H1 (cell line): ENCODE results near the gene GNAI2. TPM values are rescaled to one million over a fixed set of nuclear protein-coding genes. Genes with fewer than 3 reads are reported as not detected.

ENCODE experiments used
- CTCF ChIA-PET: fragments of 300-600 bp; sonication (Branson Sonifier 250); formaldehyde crosslinking; loops from one replicate; lab custom pipeline; 2021; ENCODE audit not compliant: partially characterized antibody; lab: Charles Lee
- POLR2A ChIA-PET: fragments of 300-600 bp; sonication (Branson Sonifier 250); formaldehyde crosslinking; loops from one replicate; lab custom pipeline; 2021; ENCODE audit warnings: inconsistent platforms; ENCODE audit not compliant: partially characterized antibody; lab: Charles Lee
- DNase-seq, 2 experiments: peaks; one replicate each; pipeline versions ENCODE4 v3.0.0 to v3.0.0-alpha.2; 2010 to 2022; ENCODE audit warnings: low spot score in 2 of 2, low read depth in 1 of 2, mixed read lengths in 1 of 2
- FAIRE-seq: peaks from 2 replicates; lab custom pipeline; 2011; peaks lifted over from hg19 to GRCh38; lab: Jason Lieb, UNC
- H2AFZ ChIP-seq: 2 replicates; pipeline ENCODE4 v1.8.1; 2012; ENCODE audit warnings: low read length, inconsistent platforms
- H2AK5ac ChIP-seq: 2 replicates; pipeline ENCODE4 v1.6.1; 2013; ENCODE audit warnings: low read depth, low read length
- H2BK120ac ChIP-seq: replicated peaks from 2 replicates; pipeline ENCODE3; 2013; ENCODE audit warnings: low read depth, low read length, inconsistent platforms
- H2BK12ac ChIP-seq: 2 replicates; pipeline ENCODE4 v1.6.1; 2013; ENCODE audit warnings: low read depth, low read length
- H2BK15ac ChIP-seq: 2 replicates; pipeline ENCODE4 v1.6.1; 2013; ENCODE audit warnings: low read length
- H2BK20ac ChIP-seq: 2 replicates; pipeline ENCODE4 v1.6.1; 2013; ENCODE audit warnings: low read length
- H2BK5ac ChIP-seq: 2 replicates; pipeline ENCODE4 v1.6.1; 2013; ENCODE audit warnings: low read depth, low read length
- H3K14ac ChIP-seq: 2 replicates; pipeline ENCODE4 v1.6.1; 2013; ENCODE audit warnings: inconsistent platforms; ENCODE audit not compliant: insufficient read length
- H3K18ac ChIP-seq: 2 replicates; pipeline ENCODE4 v1.6.1; 2013; ENCODE audit warnings: low read length; ENCODE audit errors: extremely low read depth
- H3K23ac ChIP-seq: 2 replicates; pipeline ENCODE4 v1.6.1; 2013; ENCODE audit warnings: inconsistent platforms; ENCODE audit not compliant: insufficient read length
- H3K23me2 ChIP-seq: 2 replicates; pipeline ENCODE4 v1.6.1; 2013; ENCODE audit warnings: low read depth, low read length
- H3K27ac ChIP-seq: 2 replicates; pipeline ENCODE4 v1.6.1; 2011; ENCODE audit warnings: low read depth, low read length, inconsistent platforms
- H3K27me3 ChIP-seq, 4 experiments: replicated peaks in 1 of 4; 1 replicate in 1 of 4; 2 replicates in 3 of 4; pipeline versions ENCODE4 v1.6.1 to v1.8.1; 2011 to 2013; ENCODE audit warnings: low read length in 3 of 4, mild to moderate bottlenecking in 3 of 4, inconsistent platforms in 2 of 4, mixed read lengths in 2 of 4, moderate library complexity in 1 of 4; ENCODE audit not compliant: control insufficient read depth in 3 of 4, insufficient read depth in 3 of 4; ENCODE audit errors: extremely low read depth in 1 of 4
- H3K36me3 ChIP-seq, 4 experiments: 2 replicates each; pipeline versions ENCODE4 v1.6.1 to v1.8.1; 2011 to 2013; ENCODE audit warnings: mild to moderate bottlenecking in 4 of 4, low read length in 3 of 4, moderate library complexity in 2 of 4, control low read depth in 1 of 4, inconsistent platforms in 1 of 4; ENCODE audit not compliant: insufficient read depth in 4 of 4, control insufficient read depth in 2 of 4
- H3K4ac ChIP-seq: replicated peaks from 2 replicates; pipeline ENCODE3; 2013; ENCODE audit warnings: low read length, low read depth, mixed read lengths, inconsistent platforms; ENCODE audit not compliant: insufficient read length
- H3K4me1 ChIP-seq, 4 experiments: replicated peaks in 1 of 4; 1 replicate in 1 of 4; 2 replicates in 3 of 4; pipeline versions ENCODE4 v1.6.1 to v1.8.1; 2011 to 2013; ENCODE audit warnings: low read length in 3 of 4, inconsistent platforms in 2 of 4, mixed read lengths in 1 of 4; ENCODE audit not compliant: insufficient read depth in 4 of 4, control insufficient read depth in 3 of 4
- H3K4me2 ChIP-seq, 2 experiments: 2 replicates each; pipeline versions ENCODE4 v1.6.1 to v1.8.1; 2011 to 2013; ENCODE audit warnings: low read depth in 2 of 2, low read length in 2 of 2, control low read depth in 1 of 2, inconsistent platforms in 1 of 2, mild to moderate bottlenecking in 1 of 2; ENCODE audit not compliant: insufficient read depth in 1 of 2
- H3K4me3 ChIP-seq, 4 experiments: fragments of 200-600, 300-600 bp in 1 of 4; sonication (generic), shearing (Covaris generic), sonication (Bioruptor Twin) in 1 of 4; 2 replicates each; pipeline versions ENCODE4 v1.5.1 to v1.8.1; 2011 to 2016; ENCODE audit warnings: low read length in 4 of 4, low read depth in 3 of 4, control low read depth in 2 of 4, inconsistent platforms in 2 of 4, mild to moderate bottlenecking in 2 of 4, mixed read lengths in 1 of 4, moderate library complexity in 1 of 4; ENCODE audit not compliant: insufficient read depth in 2 of 4; ENCODE audit errors: extremely low read depth in 1 of 4
- H3K56ac ChIP-seq: replicated peaks from 2 replicates; pipeline ENCODE3; 2013; ENCODE audit warnings: low read depth, mild to moderate bottlenecking, mixed read lengths, low read length, inconsistent platforms; ENCODE audit not compliant: insufficient read length
- H3K79me1 ChIP-seq: 2 replicates; pipeline ENCODE4 v1.6.1; 2013; ENCODE audit warnings: low read depth, low read length, control low read depth
- H3K79me2 ChIP-seq, 2 experiments: 2 replicates each; pipeline versions ENCODE4 v1.6.1 to v1.8.1; 2012 to 2013; ENCODE audit warnings: low read length in 2 of 2, mild to moderate bottlenecking in 2 of 2, inconsistent platforms in 1 of 2; ENCODE audit not compliant: insufficient read depth in 2 of 2, control insufficient read depth in 1 of 2
- H3K9ac ChIP-seq, 4 experiments: replicated peaks in 1 of 4; 1 replicate in 1 of 4; 2 replicates in 3 of 4; pipeline versions ENCODE4 v1.6.1 to v1.8.1; 2011 to 2013; ENCODE audit warnings: low read depth in 3 of 4, low read length in 3 of 4, control low read depth in 2 of 4, mild to moderate bottlenecking in 2 of 4, moderate library complexity in 2 of 4, inconsistent platforms in 1 of 4; ENCODE audit errors: extremely low read depth in 1 of 4
- H3K9me3 ChIP-seq, 2 experiments: 2 replicates each; pipeline versions ENCODE4 v1.6.1 to v1.8.1; 2012 to 2013; ENCODE audit warnings: mild to moderate bottlenecking in 2 of 2, moderate library complexity in 2 of 2, control low read depth in 1 of 2, inconsistent platforms in 1 of 2, low read depth in 1 of 2, low read length in 1 of 2, mixed read lengths in 1 of 2; ENCODE audit not compliant: insufficient read depth in 2 of 2
- H4K20me1 ChIP-seq, 2 experiments: replicated peaks in 1 of 2; 2 replicates each; pipeline versions ENCODE3 to v1.8.1; 2011 to 2013; ENCODE audit warnings: inconsistent platforms in 2 of 2, low read length in 2 of 2, mild to moderate bottlenecking in 1 of 2; ENCODE audit not compliant: insufficient read depth in 2 of 2, control insufficient read depth in 1 of 2
- H4K5ac ChIP-seq: 2 replicates; pipeline ENCODE4 v1.6.1; 2013; ENCODE audit warnings: low read length, low read depth, mixed read lengths, inconsistent platforms; ENCODE audit not compliant: insufficient read length
- H4K8ac ChIP-seq: 2 replicates; pipeline ENCODE4 v1.8.0; 2013; ENCODE audit warnings: mild to moderate bottlenecking, moderate library complexity, low read length, inconsistent platforms; ENCODE audit not compliant: insufficient read depth; ENCODE audit errors: extremely low read depth
- H4K91ac ChIP-seq: replicated peaks from 2 replicates; pipeline ENCODE3; 2013; ENCODE audit warnings: low read length, mixed read lengths, inconsistent platforms; ENCODE audit not compliant: insufficient read length
- BRCA1 ChIP-seq: IDR thresholded peaks from 2 replicates; pipeline ENCODE4 v1.6.1; 2012; ENCODE audit warnings: low read depth, low read length, improper control_type of control experiment
- HDAC6 ChIP-seq: IDR thresholded peaks from one replicate; pipeline ENCODE4 v1.7.1; 2012; ENCODE audit warnings: low read depth, mild to moderate bottlenecking, inconsistent platforms, low read length, moderate library complexity
- JUN ChIP-seq: IDR thresholded peaks from 2 replicates; pipeline ENCODE4 v1.6.1; 2011; ENCODE audit warnings: low read depth, mild to moderate bottlenecking, improper control_type of control experiment, low read length
- KDM1A ChIP-seq: fragments of 200-600, 300-600 bp; sonication (generic); IDR thresholded peaks from 2 replicates; pipeline ENCODE4 v1.7.1; 2016; ENCODE audit warnings: mild to moderate bottlenecking, low read length, borderline replicate concordance
- RFX5 ChIP-seq: IDR thresholded peaks from 2 replicates; pipeline ENCODE4 v1.6.1; 2011; ENCODE audit warnings: low read depth, low read length, improper control_type of control experiment, borderline replicate concordance
- SIN3A ChIP-seq, 2 experiments: IDR thresholded peaks in 1 of 2; conservative IDR thresholded peaks in 1 of 2; 2 replicates each; pipeline ENCODE4 v1.6.1; 2011 to 2012; ENCODE audit warnings: low read length in 2 of 2, improper control_type of control experiment in 1 of 2, low read depth in 1 of 2, mild to moderate bottlenecking in 1 of 2
- TCF12 ChIP-seq: IDR thresholded peaks from 2 replicates; pipeline ENCODE4 v1.6.1; 2011; ENCODE audit warnings: low read depth, mild to moderate bottlenecking, low read length
- WGBS, 2 experiments: shearing (Covaris generic) in 1 of 2; methylation state at CpG; one replicate each; pipeline versions ENCODE4 v1.1.6 to v1.1.7; 2013 to 2015; ENCODE audit warnings: low lambda C conversion rate in 2 of 2, mixed read lengths in 2 of 2, inconsistent platforms in 1 of 2, low coverage in 1 of 2, missing lambda C conversion rate in 1 of 2; ENCODE audit not compliant: insufficient replicate concordance in 2 of 2, insufficient coverage in 1 of 2, insufficient read length in 1 of 2; ENCODE audit errors: extremely low coverage in 1 of 2, missing lambda C conversion rate in 1 of 2; 5-methylcytosine and 5-hydroxymethylcytosine counted together
- polyA plus RNA-seq, 7 experiments: library from polyadenylated mRNA; depleted of rRNA in 3 of 7; stranded (reverse) in 5 of 7; unstranded in 2 of 7; fragments of >200 nt in 5 of 7; fragments of 200-250 nt in 2 of 7; gene quantifications; 1 replicate in 5 of 7; 2 replicates in 1 of 7; 4 replicates in 1 of 7; pipeline versions ENCODE4 v1.2.1 to v1.2.3, GENCODE V29; 2011 to 2013; ENCODE audit warnings: missing spikeins in 2 of 7, mixed read lengths in 2 of 7
- total RNA-seq: library from RNA; stranded (reverse); fragmentation: NEBNext Ultra II Directional; extraction: Animal tissue kit (Norgen Biotek cat#: 25700); gene quantifications from 2 replicates; pipeline ENCODE4 v1.2.1, GENCODE V29; 2021
- TF ChIP-seq, protein P1 (sequence below), 3 experiments: IDR thresholded peaks; 1 replicate in 2 of 3; 2 replicates in 1 of 3; pipeline versions ENCODE4 v1.5.1 to v1.6.1; 2011; ENCODE audit warnings: low read length in 3 of 3, mild to moderate bottlenecking in 3 of 3, inconsistent platforms in 2 of 3, low read depth in 1 of 3, moderate library complexity in 1 of 3; ENCODE audit not compliant: insufficient read depth in 1 of 3; ENCODE audit errors: control extremely low read depth in 1 of 3
- TF ChIP-seq, protein P2 (sequence below): IDR thresholded peaks from 2 replicates; pipeline ENCODE4 v1.6.1; 2012; ENCODE audit warnings: low read length, inconsistent platforms

GNAI2 gene
- total and polyA plus RNA-seq, 2 of the 8 experiments (the other 6 are each of a cell fraction or from before 2014, with no cell fraction given): 168 to 539 TPM

DNA sequence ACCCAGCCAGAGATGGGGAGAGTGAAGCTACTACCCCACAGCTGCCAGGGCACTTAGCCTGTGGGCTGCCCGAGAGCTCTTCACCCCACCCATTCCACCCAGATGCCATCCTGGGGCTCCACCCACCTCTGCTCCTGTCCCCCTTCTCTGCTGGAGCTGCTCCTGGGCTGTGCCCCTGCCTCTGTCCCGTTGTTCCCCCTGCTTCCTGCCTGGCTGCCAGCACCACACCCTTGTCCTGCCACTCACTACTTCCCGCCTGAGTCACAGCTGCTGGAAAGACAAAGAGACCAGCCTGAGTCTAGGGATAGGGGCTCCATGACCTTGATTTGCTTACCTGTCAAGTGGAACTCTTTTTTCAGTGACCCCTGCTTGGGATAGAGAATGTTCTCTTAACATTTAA is 12.4 kb downstream of the GNAI2 start:
- ChIA-PET CTCF (interaction anchor here (0.8 to 53.5 kb wide), 10 partner anchors 9 to 126 kb away, joined by 3 to 2149 read pairs (median 11); partner anchors contain the start of genes GNAI2, GNAT1, SEMA3B and SLC38A3), POLR2A (interaction anchor here (0.6 to 3.5 kb wide), 5 partner anchors 11 to 41 kb away, joined by 3 to 17 read pairs (median 8); no protein-coding TSS in a partner anchor)
- no peak overlapping the region for H4K91ac ChIP-seq
- H2BK12ac ChIP-seq: no peak overlapping the region
- no peak overlapping the region for H2AK5ac ChIP-seq
- H3K4ac ChIP-seq: no peak overlapping the region
- H3K4me2 ChIP-seq: no peak overlapping the region
- H3K4me1 ChIP-seq: peaks cover 5 to 25% (median 19%) of the 10 kb centered on the region in 4 experiments
- no peaks in the 10 kb centered on the region for H3K23me2 ChIP-seq
- H3K23ac ChIP-seq: no peak overlapping the region
- H3K27me3 ChIP-seq: no peaks in the 10 kb centered on the region
- no peak overlapping the region for H3K56ac ChIP-seq
- H2BK20ac ChIP-seq: no peak overlapping the region
- no peak overlapping the region; the same call in 1 of the 2 replicates for H2BK5ac ChIP-seq
- H3K79me2 ChIP-seq: peaks cover 3 to 76% of the 10 kb centered on the region in 2 experiments
- no peak overlapping the region for H3K18ac ChIP-seq
- H3K14ac ChIP-seq: no peak overlapping the region
- FAIRE-seq (no peak), DNase-seq (no peak)
- H3K27ac ChIP-seq: no peak overlapping the region
- no peak overlapping the region for H2AFZ ChIP-seq
- H4K5ac ChIP-seq: no peak overlapping the region
- peaks cover 2 to 13% (median 6%) of the 10 kb centered on the region in 4 experiments; a peak in 5 of 8 replicates for H3K36me3 ChIP-seq
- H3K9ac ChIP-seq: no peak overlapping the region
- 82% methylated on average over 3 of the region's 3 CpGs; no CpG with 5 or more reads in 1 of the 2 experiments for WGBS, 2 experiments
- no peaks in the 10 kb centered on the region for H3K9me3 ChIP-seq
- H4K8ac ChIP-seq: no peak overlapping the region
- H3K4me3 ChIP-seq: no peak overlapping the region
- no peak overlapping the region for H2BK15ac ChIP-seq
- peaks cover 18 to 44% of the 10 kb centered on the region in 2 experiments for H4K20me1 ChIP-seq
- H3K79me1 ChIP-seq: peaks cover 34% of the 10 kb centered on the region
- H2BK120ac ChIP-seq: no peak overlapping the region
- no peak for TF ChIP-seq SIN3A (conservative IDR thresholded peaks at IDR 0.05 in 1 of 2, IDR thresholded peaks at IDR 0.05 in 1 of 2; ENCODE audit: low read depth in 1 of 2, low read length in 2 of 2)
- no peak for TF ChIP-seq HDAC6
- TF ChIP-seq KDM1A: no peak
- TF ChIP-seq, protein P1, sequence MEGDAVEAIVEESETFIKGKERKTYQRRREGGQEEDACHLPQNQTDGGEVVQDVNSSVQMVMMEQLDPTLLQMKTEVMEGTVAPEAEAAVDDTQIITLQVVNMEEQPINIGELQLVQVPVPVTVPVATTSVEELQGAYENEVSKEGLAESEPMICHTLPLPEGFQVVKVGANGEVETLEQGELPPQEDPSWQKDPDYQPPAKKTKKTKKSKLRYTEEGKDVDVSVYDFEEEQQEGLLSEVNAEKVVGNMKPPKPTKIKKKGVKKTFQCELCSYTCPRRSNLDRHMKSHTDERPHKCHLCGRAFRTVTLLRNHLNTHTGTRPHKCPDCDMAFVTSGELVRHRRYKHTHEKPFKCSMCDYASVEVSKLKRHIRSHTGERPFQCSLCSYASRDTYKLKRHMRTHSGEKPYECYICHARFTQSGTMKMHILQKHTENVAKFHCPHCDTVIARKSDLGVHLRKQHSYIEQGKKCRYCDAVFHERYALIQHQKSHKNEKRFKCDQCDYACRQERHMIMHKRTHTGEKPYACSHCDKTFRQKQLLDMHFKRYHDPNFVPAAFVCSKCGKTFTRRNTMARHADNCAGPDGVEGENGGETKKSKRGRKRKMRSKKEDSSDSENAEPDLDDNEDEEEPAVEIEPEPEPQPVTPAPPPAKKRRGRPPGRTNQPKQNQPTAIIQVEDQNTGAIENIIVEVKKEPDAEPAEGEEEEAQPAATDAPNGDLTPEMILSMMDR (IDR thresholded peaks at IDR 0.05; ENCODE audit: control extremely low read depth in 1 of 3, insufficient read depth in 1 of 3, low read depth in 1 of 3, low read length in 3 of 3): no peak
- no peak for TF ChIP-seq BRCA1
- no peak for TF ChIP-seq JUN
- no peak for TF ChIP-seq RFX5
- TF ChIP-seq, protein P2, sequence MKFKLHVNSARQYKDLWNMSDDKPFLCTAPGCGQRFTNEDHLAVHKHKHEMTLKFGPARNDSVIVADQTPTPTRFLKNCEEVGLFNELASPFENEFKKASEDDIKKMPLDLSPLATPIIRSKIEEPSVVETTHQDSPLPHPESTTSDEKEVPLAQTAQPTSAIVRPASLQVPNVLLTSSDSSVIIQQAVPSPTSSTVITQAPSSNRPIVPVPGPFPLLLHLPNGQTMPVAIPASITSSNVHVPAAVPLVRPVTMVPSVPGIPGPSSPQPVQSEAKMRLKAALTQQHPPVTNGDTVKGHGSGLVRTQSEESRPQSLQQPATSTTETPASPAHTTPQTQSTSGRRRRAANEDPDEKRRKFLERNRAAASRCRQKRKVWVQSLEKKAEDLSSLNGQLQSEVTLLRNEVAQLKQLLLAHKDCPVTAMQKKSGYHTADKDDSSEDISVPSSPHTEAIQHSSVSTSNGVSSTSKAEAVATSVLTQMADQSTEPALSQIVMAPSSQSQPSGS: no peak
- TF ChIP-seq TCF12: no peak
